ENCODE measurements around the gene ZNF582.
A peak's percentile ranks its signal among the peaks of the same experiment; 100 is the strongest.
"Not testable (repeated sequence)": the region's sequence is repeated elsewhere in the genome, so short reads cannot be mapped to it uniquely, and the experiment has no call there.

The ZNF582 gene

GRCh38 chr19:56350416-56351045 is 42.8 kb downstream of the ZNF582 start:
- DNase-seq: peak; percentile 63

GRCh38 chr19:56348289-56348877 is 45.0 kb downstream of the ZNF582 start:
- DNase-seq: no peak

GRCh38 chr19:56347163-56347778 is 46.1 kb downstream of the ZNF582 start:
- DNase-seq: no peak

GRCh38 chr19:56341948-56342347 is 51.4 kb downstream of the ZNF582 start:
- DNase-seq: peak; percentile 16

GRCh38 chr19:56339031-56339430 is 54.3 kb downstream of the ZNF582 start:
- peak; percentile 84 for DNase-seq

GRCh38 chr19:56337077-56337476 is 56.3 kb downstream of the ZNF582 start:
- not testable (repeated sequence) for DNase-seq

GRCh38 chr19:56335371-56335770 is 58.0 kb downstream of the ZNF582 start:
- DNase-seq: not testable (repeated sequence)

- DNase-seq: peak; percentile 78
Measured at GRCh38 chr19:56333506-56333905, 59.8 kb downstream of the ZNF582 start.
